Measurements from ENCODE around the gene UBA1. TPM values are rescaled to one million over a fixed set of nuclear protein-coding genes. Genes with fewer than 3 reads are reported as not detected.
A peak's percentile ranks its signal among the peaks of the same experiment; 100 is the strongest.

UBA1 gene
- polyA plus RNA-seq, 2 of the 4 experiments (the other 2 are of a cell fraction) = 160 to 192 TPM

GRCh38 chrX:47199286-47199685 lies 5.7 kb downstream of the UBA1 start (continued):
- TF ChIP-seq MAFK (IDR thresholded peaks at IDR 0.05; ENCODE audit: partially characterized antibody) = no peak
- no peak for TF ChIP-seq CHD4 (IDR thresholded peaks at IDR 0.05; ENCODE audit: borderline replicate concordance)

DNA sequence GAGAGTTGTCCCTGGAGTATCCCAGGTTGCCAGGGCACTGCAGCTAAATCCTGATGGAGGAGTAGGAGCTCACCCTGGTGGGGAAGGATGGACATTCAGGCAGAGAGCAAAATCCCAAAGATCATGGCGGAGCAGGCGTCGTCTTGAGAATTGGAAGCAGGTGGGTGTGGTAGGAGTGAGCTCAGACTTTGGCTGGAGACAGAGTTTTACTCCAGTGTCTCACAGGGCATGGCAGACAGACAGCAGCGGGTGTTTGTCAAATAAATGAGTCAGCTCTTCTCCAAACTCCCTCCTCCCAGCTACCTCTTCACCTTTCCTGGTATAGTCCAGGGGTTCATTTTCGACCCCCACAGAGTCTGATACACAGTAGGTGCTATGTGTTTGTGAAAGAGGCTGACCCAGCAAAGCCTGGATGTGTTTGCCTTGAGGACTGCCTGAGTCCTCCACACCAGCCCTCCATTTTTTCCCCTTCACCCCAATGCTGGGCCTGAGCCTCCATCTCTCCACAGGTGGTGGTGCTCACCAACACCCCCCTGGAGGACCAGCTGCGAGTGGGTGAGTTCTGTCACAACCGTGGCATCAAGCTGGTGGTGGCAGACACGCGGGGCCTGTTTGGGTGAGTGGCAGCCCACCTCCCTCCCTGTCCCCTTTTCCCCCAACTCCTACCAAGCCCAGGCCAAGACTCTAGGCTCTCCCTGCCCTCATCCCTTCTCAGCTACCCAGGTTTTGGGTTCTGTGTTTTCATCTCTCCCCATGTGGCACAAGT lies 6.9 kb downstream of the UBA1 start:
- FAIRE-seq = peak; percentile 98

More for the DNA sequence above, 6.9 kb downstream of the UBA1 start:
- H3K9me3 ChIP-seq = no peaks in the 10 kb centered on the region
- DNase-seq (ENCODE audit: low read depth in 1 of 2, low spot score in 1 of 2) (peak; percentile 48 to 88), ATAC-seq (peak; percentile 90 to 92)
- peaks cover 58% of the 10 kb centered on the region for H3K4me1 ChIP-seq
- ChIA-PET CTCF (interaction anchor here (1.0 to 7.7 kb wide), 8 partner anchors 9 to 404 kb away, joined by 3 to 52 read pairs (median 4); partner anchors contain the start of genes NDUFB11 and RBM10), POLR2A (interaction anchor here (0.6 to 1.2 kb wide), 3 partner anchors 17 to 323 kb away, joined by 3 to 12 read pairs (median 3); partner anchors contain the start of gene CDK16)
- no peak overlapping the region for H3K4me3 ChIP-seq
- peak overlapping the region; percentile 61 to 86 for H3K27ac ChIP-seq
- WGBS (ENCODE audit: missing lambda C conversion rate) = 33% methylated on average over 9 of the region's 9 CpGs
- TF ChIP-seq EHF (CRISPR knock-in tag; IDR thresholded peaks at IDR 0.05) = no peak
- TF ChIP-seq RAD21 (conservative IDR thresholded peaks at IDR 0.05 in 1 of 2, IDR thresholded peaks at IDR 0.05 in 1 of 2) = peak in 1 of 2 experiments; percentile 23; a peak in 1 of 5 replicates
- TF ChIP-seq REST (IDR thresholded peaks at IDR 0.05) = no peak
- no peak for TF ChIP-seq CBX2 (IDR thresholded peaks at IDR 0.05; ENCODE audit: borderline replicate concordance, low read depth)
- no peak for TF ChIP-seq EHMT2 (IDR thresholded peaks at IDR 0.05; ENCODE audit: low read depth)
- no peak for TF ChIP-seq FOSL2 (IDR thresholded peaks at IDR 0.05)
- no peak for TF ChIP-seq FOSL2 (CRISPR knock-in tag; IDR thresholded peaks at IDR 0.05)
- no peak for TF ChIP-seq ZSCAN20 (CRISPR knock-in tag; IDR thresholded peaks at IDR 0.05)
- TF ChIP-seq KDM5A (IDR thresholded peaks at IDR 0.05) = no peak
- 0 out of 5 replicates have a peak, but pooled peaks of 1 of the 2 experiments have one; percentile 21 for TF ChIP-seq JUN (IDR thresholded peaks at IDR 0.05)
- TF ChIP-seq RNF2 (IDR thresholded peaks at IDR 0.05; ENCODE audit: borderline replicate concordance, low read depth) = no peak
- no peak for TF ChIP-seq KDM1A (IDR thresholded peaks at IDR 0.05; ENCODE audit: low read depth)
- TF ChIP-seq CEBPB (IDR thresholded peaks at IDR 0.05) = no peak
- TF ChIP-seq ZFP36 (IDR thresholded peaks at IDR 0.05; ENCODE audit: borderline replicate concordance, partially characterized antibody) = no peak
- no peak for TF ChIP-seq TP53 (CRISPR knock-in tag; IDR thresholded peaks at IDR 0.05)
- TF ChIP-seq MAFK (IDR thresholded peaks at IDR 0.05; ENCODE audit: partially characterized antibody) = peak; percentile 73
- TF ChIP-seq ATOH8 (CRISPR knock-in tag; IDR thresholded peaks at IDR 0.05; ENCODE audit: low read depth) = no peak
- TF ChIP-seq TFCP2L1 (CRISPR knock-in tag; IDR thresholded peaks at IDR 0.05) = no peak
- TF ChIP-seq, protein P1, sequence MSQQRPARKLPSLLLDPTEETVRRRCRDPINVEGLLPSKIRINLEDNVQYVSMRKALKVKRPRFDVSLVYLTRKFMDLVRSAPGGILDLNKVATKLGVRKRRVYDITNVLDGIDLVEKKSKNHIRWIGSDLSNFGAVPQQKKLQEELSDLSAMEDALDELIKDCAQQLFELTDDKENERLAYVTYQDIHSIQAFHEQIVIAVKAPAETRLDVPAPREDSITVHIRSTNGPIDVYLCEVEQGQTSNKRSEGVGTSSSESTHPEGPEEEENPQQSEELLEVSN (IDR thresholded peaks at IDR 0.05; ENCODE audit: borderline replicate concordance, low read depth) = no peak
- TF ChIP-seq MYC (IDR thresholded peaks at IDR 0.05; ENCODE audit: borderline replicate concordance, low read length) = no peak
- no peak for TF ChIP-seq HOXB13 (CRISPR knock-in tag; IDR thresholded peaks at IDR 0.05; ENCODE audit: low read depth)
- 0 out of 3 replicates have a peak, but pooled peaks have one; percentile 7 for TF ChIP-seq SMC3 (IDR thresholded peaks at IDR 0.05)
- no peak for TF ChIP-seq NFE2L2 (conservative IDR thresholded peaks at IDR 0.05; ENCODE audit: low read length)
- TF ChIP-seq HMGXB4 (CRISPR knock-in tag; IDR thresholded peaks at IDR 0.05; ENCODE audit: borderline replicate concordance) = no peak
- TF ChIP-seq, protein P2, sequence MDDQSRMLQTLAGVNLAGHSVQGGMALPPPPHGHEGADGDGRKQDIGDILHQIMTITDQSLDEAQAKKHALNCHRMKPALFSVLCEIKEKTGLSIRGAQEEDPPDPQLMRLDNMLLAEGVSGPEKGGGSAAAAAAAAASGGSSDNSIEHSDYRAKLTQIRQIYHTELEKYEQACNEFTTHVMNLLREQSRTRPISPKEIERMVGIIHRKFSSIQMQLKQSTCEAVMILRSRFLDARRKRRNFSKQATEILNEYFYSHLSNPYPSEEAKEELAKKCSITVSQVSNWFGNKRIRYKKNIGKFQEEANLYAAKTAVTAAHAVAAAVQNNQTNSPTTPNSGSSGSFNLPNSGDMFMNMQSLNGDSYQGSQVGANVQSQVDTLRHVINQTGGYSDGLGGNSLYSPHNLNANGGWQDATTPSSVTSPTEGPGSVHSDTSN (IDR thresholded peaks at IDR 0.05) = no peak
- TF ChIP-seq RFX5 (IDR thresholded peaks at IDR 0.05) = no peak
- no peak for TF ChIP-seq HOXA7 (CRISPR knock-in tag; IDR thresholded peaks at IDR 0.05)
- peak; percentile 39; the same call in 1 of the 2 replicates for TF ChIP-seq MAX (IDR thresholded peaks at IDR 0.05)
- H3K4me2 ChIP-seq = peak overlapping the region; percentile 57

Measured in A549 (cell line).